T1000 (cell line): ENCODE measurements around the gene PYHIN1.

Source experiments
- DNase-seq: peaks from one replicate; lab custom pipeline; 2025; ENCODE audit warnings: mixed read lengths; lab: John Stamatoyannopoulos, UW

Gene PYHIN1

GRCh38 chr1:159014003-159014571 lies 82.7 kb downstream of the PYHIN1 start:
- no peak for DNase-seq

GRCh38 chr1:159014851-159015250 lies 83.5 kb downstream of the PYHIN1 start:
- DNase-seq, result no peak

GRCh38 chr1:159015440-159015909 lies 84.1 kb downstream of the PYHIN1 start:
- no peak for DNase-seq

GRCh38 chr1:159023723-159024122 lies 92.4 kb downstream of the PYHIN1 start:
- no peak for DNase-seq

- DNase-seq, result no peak
Measured at GRCh38 chr1:159025043-159025442, 93.7 kb downstream of the PYHIN1 start.
